H1 (cell line): Measurements from ENCODE around the gene UBE2O. TPM values are rescaled to one million over a fixed set of nuclear protein-coding genes. Genes with fewer than 3 reads are reported as not detected.

Source experiments
- polyA plus RNA-seq, 7 experiments: library from polyadenylated mRNA; depleted of rRNA in 3 of 7; stranded (reverse) in 5 of 7; unstranded in 2 of 7; fragments of >200 nt in 5 of 7; fragments of 200-250 nt in 2 of 7; gene quantifications; 1 replicate in 5 of 7; 2 replicates in 1 of 7; 4 replicates in 1 of 7; pipeline versions ENCODE4 v1.2.1 to v1.2.3, GENCODE V29; 2011 to 2013; ENCODE audit warnings: missing spikeins in 2 of 7, mixed read lengths in 2 of 7
- total RNA-seq: library from RNA; stranded (reverse); fragmentation: NEBNext Ultra II Directional; extraction: Animal tissue kit (Norgen Biotek cat#: 25700); gene quantifications from 2 replicates; pipeline ENCODE4 v1.2.1, GENCODE V29; 2021
- TF ChIP-seq, protein P1 (sequence below): fragments of 300-600 bp; sonication (generic); IDR thresholded peaks from 2 replicates; pipeline ENCODE4 v1.7.1; 2012; ENCODE audit warnings: low read length, moderate library complexity, mild to moderate bottlenecking, inconsistent platforms; ENCODE audit not compliant: insufficient replicate concordance

UBE2O gene
- total and polyA plus RNA-seq, 2 of the 8 experiments (the other 6 are each of a cell fraction or from before 2014, with no cell fraction given) = 24.4 to 63.0 TPM

DNA sequence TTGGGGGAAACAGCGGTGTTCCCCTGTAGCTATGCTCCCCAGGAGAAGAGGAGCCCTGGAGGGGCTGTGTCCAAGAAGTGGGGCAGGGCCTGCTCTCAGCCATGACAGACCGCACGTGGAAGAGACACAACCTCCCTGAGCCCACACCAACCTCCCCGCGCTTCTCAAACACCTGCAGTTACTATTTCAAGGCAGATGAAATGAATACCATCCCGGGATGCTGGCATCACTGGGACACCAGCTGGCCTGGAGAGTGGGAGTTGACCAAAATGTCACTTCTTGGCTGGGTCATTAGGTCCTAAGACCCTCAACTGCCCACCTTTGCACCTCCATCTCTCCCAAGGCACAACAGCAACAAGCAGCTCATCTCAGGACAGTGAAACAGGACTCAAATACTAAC lies 36.5 kb downstream of the UBE2O start (continued):
- TF ChIP-seq, protein P1, sequence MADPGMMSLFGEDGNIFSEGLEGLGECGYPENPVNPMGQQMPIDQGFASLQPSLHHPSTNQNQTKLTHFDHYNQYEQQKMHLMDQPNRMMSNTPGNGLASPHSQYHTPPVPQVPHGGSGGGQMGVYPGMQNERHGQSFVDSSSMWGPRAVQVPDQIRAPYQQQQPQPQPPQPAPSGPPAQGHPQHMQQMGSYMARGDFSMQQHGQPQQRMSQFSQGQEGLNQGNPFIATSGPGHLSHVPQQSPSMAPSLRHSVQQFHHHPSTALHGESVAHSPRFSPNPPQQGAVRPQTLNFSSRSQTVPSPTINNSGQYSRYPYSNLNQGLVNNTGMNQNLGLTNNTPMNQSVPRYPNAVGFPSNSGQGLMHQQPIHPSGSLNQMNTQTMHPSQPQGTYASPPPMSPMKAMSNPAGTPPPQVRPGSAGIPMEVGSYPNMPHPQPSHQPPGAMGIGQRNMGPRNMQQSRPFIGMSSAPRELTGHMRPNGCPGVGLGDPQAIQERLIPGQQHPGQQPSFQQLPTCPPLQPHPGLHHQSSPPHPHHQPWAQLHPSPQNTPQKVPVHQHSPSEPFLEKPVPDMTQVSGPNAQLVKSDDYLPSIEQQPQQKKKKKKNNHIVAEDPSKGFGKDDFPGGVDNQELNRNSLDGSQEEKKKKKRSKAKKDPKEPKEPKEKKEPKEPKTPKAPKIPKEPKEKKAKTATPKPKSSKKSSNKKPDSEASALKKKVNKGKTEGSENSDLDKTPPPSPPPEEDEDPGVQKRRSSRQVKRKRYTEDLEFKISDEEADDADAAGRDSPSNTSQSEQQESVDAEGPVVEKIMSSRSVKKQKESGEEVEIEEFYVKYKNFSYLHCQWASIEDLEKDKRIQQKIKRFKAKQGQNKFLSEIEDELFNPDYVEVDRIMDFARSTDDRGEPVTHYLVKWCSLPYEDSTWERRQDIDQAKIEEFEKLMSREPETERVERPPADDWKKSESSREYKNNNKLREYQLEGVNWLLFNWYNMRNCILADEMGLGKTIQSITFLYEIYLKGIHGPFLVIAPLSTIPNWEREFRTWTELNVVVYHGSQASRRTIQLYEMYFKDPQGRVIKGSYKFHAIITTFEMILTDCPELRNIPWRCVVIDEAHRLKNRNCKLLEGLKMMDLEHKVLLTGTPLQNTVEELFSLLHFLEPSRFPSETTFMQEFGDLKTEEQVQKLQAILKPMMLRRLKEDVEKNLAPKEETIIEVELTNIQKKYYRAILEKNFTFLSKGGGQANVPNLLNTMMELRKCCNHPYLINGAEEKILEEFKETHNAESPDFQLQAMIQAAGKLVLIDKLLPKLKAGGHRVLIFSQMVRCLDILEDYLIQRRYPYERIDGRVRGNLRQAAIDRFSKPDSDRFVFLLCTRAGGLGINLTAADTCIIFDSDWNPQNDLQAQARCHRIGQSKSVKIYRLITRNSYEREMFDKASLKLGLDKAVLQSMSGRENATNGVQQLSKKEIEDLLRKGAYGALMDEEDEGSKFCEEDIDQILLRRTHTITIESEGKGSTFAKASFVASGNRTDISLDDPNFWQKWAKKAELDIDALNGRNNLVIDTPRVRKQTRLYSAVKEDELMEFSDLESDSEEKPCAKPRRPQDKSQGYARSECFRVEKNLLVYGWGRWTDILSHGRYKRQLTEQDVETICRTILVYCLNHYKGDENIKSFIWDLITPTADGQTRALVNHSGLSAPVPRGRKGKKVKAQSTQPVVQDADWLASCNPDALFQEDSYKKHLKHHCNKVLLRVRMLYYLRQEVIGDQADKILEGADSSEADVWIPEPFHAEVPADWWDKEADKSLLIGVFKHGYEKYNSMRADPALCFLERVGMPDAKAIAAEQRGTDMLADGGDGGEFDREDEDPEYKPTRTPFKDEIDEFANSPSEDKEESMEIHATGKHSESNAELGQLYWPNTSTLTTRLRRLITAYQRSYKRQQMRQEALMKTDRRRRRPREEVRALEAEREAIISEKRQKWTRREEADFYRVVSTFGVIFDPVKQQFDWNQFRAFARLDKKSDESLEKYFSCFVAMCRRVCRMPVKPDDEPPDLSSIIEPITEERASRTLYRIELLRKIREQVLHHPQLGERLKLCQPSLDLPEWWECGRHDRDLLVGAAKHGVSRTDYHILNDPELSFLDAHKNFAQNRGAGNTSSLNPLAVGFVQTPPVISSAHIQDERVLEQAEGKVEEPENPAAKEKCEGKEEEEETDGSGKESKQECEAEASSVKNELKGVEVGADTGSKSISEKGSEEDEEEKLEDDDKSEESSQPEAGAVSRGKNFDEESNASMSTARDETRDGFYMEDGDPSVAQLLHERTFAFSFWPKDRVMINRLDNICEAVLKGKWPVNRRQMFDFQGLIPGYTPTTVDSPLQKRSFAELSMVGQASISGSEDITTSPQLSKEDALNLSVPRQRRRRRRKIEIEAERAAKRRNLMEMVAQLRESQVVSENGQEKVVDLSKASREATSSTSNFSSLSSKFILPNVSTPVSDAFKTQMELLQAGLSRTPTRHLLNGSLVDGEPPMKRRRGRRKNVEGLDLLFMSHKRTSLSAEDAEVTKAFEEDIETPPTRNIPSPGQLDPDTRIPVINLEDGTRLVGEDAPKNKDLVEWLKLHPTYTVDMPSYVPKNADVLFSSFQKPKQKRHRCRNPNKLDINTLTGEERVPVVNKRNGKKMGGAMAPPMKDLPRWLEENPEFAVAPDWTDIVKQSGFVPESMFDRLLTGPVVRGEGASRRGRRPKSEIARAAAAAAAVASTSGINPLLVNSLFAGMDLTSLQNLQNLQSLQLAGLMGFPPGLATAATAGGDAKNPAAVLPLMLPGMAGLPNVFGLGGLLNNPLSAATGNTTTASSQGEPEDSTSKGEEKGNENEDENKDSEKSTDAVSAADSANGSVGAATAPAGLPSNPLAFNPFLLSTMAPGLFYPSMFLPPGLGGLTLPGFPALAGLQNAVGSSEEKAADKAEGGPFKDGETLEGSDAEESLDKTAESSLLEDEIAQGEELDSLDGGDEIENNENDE = no peak
